Hepatocyte (in vitro differentiated cells): ENCODE measurements around the gene XAGE1A. TPM values are rescaled to one million over a fixed set of nuclear protein-coding genes. Genes with fewer than 3 reads are reported as not detected.
"Not testable (repeated sequence)": the region's sequence is repeated elsewhere in the genome, so short reads cannot be mapped to it uniquely, and the experiment has no call there.

Experiments used
- DNase-seq: peaks from one replicate; pipeline ENCODE4 v3.0.0-alpha.2; 2016; ENCODE audit warnings: low spot score
- H2AFZ ChIP-seq: fragments of 200-600 bp; sonication (generic); 2 replicates; pipeline ENCODE4 v1.6.0; 2016; ENCODE audit warnings: antibody characterized with exemption, mild to moderate bottlenecking
- H3K27ac ChIP-seq: fragments of 200-600 bp; sonication (generic); 2 replicates; pipeline ENCODE4 v1.5.1; 2016; ENCODE audit warnings: mild to moderate bottlenecking
- H3K27me3 ChIP-seq: fragments of 200-600 bp; sonication (generic); 2 replicates; pipeline ENCODE4 v1.6.1; 2016
- H3K36me3 ChIP-seq: fragments of 200-600 bp; sonication (generic); replicated peaks from 2 replicates; pipeline ENCODE4 v1.5.1; 2016; ENCODE audit warnings: low read depth; ENCODE audit not compliant: insufficient read depth
- H3K4me1 ChIP-seq: fragments of 200-600 bp; sonication (generic); 2 replicates; pipeline ENCODE4 v1.5.1; 2016; ENCODE audit warnings: mild to moderate bottlenecking, moderate library complexity; ENCODE audit not compliant: insufficient read depth
- H3K4me2 ChIP-seq: fragments of 200-600 bp; sonication (generic); 2 replicates; pipeline ENCODE4 v1.6.0; 2016
- H3K4me3 ChIP-seq: fragments of 200-600 bp; sonication (generic); 2 replicates; pipeline ENCODE4 v1.5.1; 2016; ENCODE audit warnings: mild to moderate bottlenecking
- H3K79me2 ChIP-seq: fragments of 200-600 bp; sonication (generic); 2 replicates; pipeline ENCODE4 v1.6.0; 2017; ENCODE audit warnings: mild to moderate bottlenecking
- H3K9me2 ChIP-seq: fragments of 200-600 bp; sonication (generic); replicated peaks from 2 replicates; pipeline ENCODE4 v1.6.0; 2017; ENCODE audit warnings: mild to moderate bottlenecking; ENCODE audit not compliant: insufficient read depth
- H3K9me3 ChIP-seq: fragments of 200-600 bp; sonication (generic); 2 replicates; pipeline ENCODE4 v1.5.1; 2016; ENCODE audit warnings: low read depth, mild to moderate bottlenecking
- H4K20me1 ChIP-seq: fragments of 200-600 bp; sonication (generic); 2 replicates; pipeline ENCODE4 v1.6.0; 2016; ENCODE audit warnings: mild to moderate bottlenecking; ENCODE audit not compliant: insufficient read depth, poor library complexity, severe bottlenecking
- CTCF ChIP-seq: fragments of 200-600 bp; sonication (generic); IDR thresholded peaks from 2 replicates; pipeline ENCODE4 v1.5.1; 2016; ENCODE audit warnings: antibody characterized with exemption, mild to moderate bottlenecking; ENCODE audit not compliant: poor library complexity
- EZH2 ChIP-seq: fragments of 200-600 bp; sonication (generic); IDR thresholded peaks from 2 replicates; pipeline ENCODE4 v1.6.1; 2016; ENCODE audit warnings: antibody characterized with exemption, mild to moderate bottlenecking, borderline replicate concordance
- EZH2phosphoT487 ChIP-seq: fragments of 200-600 bp; sonication (generic); IDR thresholded peaks from one replicate; pipeline ENCODE4 v1.6.1; 2018; ENCODE audit warnings: antibody characterized with exemption, mild to moderate bottlenecking, low read depth, moderate library complexity; ENCODE audit not compliant: unreplicated experiment, severe bottlenecking
- WGBS: methylation state at CpG from one replicate; pipeline ENCODE4 v1.1.6; 2016; ENCODE audit warnings: low lambda C conversion rate; ENCODE audit errors: missing lambda C conversion rate; 5-methylcytosine and 5-hydroxymethylcytosine counted together
- polyA plus RNA-seq: library from polyadenylated mRNA; unstranded; fragments of >200 nt; fragmentation: Nextera tagmentation; extraction: Ambion mirVana; gene quantifications from 2 replicates; pipeline ENCODE4 v1.2.1, GENCODE V29; 2016
- small RNA-seq: library from RNA; depleted of rRNA; stranded (forward); fragments of <200 nt; gene quantifications from one replicate; pipeline ENCODE3, GENCODE V24; 2014
- total RNA-seq: library from RNA; depleted of rRNA; stranded (reverse); fragments of >200 nt; gene quantifications from 2 replicates; pipeline ENCODE4 v1.2.3, GENCODE V29; 2014

Gene XAGE1A
- total and polyA plus RNA-seq, 2 experiments from 2014 or later = not detected

- H3K4me3 ChIP-seq = no peak overlapping the region
- no peaks in the 10 kb centered on the region for H3K9me2 ChIP-seq
Measured at GRCh38 chrX:52542311-52542710, 46.7 kb downstream of the XAGE1A start.

GRCh38 chrX:52544147-52544840 is 48.7 kb downstream of the XAGE1A start:
- WGBS = 86% methylated on average over 21 of the region's 21 CpGs
- Histone ChIP-seq H2AFZ (no peak overlapping the region), H4K20me1 (no peaks in the 10 kb centered on the region), H3K36me3 (no peaks in the 10 kb centered on the region), H3K27me3 (no peaks in the 10 kb centered on the region), H3K79me2 (no peaks in the 10 kb centered on the region), H3K4me2 (no peak overlapping the region), H3K4me1 (no peaks in the 10 kb centered on the region), H3K4me3 (no peak overlapping the region), H3K27ac (no peak overlapping the region), H3K9me2 (no peaks in the 10 kb centered on the region), H3K9me3 (no peaks in the 10 kb centered on the region)
- no peak for TF ChIP-seq EZH2phosphoT487
- no peak for TF ChIP-seq EZH2
- TF ChIP-seq CTCF = no peak
- DNase-seq = no peak

More at GRCh38 chrX:52542311-52542710, 46.7 kb downstream of the XAGE1A start:
- Histone ChIP-seq H3K9me3 (no peaks in the 10 kb centered on the region), H3K4me2 (no peak overlapping the region), H4K20me1 (no peaks in the 10 kb centered on the region), H3K79me2 (no peaks in the 10 kb centered on the region), H3K4me1 (no peaks in the 10 kb centered on the region), H2AFZ (no peak overlapping the region), H3K27me3 (no peaks in the 10 kb centered on the region), H3K36me3 (no peaks in the 10 kb centered on the region), H3K27ac (no peak overlapping the region)
- no peak for TF ChIP-seq CTCF
- no peak for TF ChIP-seq EZH2phosphoT487
- TF ChIP-seq EZH2 = no peak
- DNase-seq = no peak
- 71% methylated on average over 6 of the region's 6 CpGs for WGBS

- H3K36me3 ChIP-seq = not testable (repeated sequence)
Measured at GRCh38 chrX:52548769-52549168, 53.2 kb downstream of the XAGE1A start.

More at GRCh38 chrX:52548769-52549168, 53.2 kb downstream of the XAGE1A start:
- H2AFZ ChIP-seq, H3K27me3 ChIP-seq, DNase-seq, H3K9me3 ChIP-seq, H3K4me2 ChIP-seq, H3K27ac ChIP-seq, H3K4me3 ChIP-seq, H4K20me1 ChIP-seq, H3K4me1 ChIP-seq, H3K9me2 ChIP-seq, H3K79me2 ChIP-seq: not testable (repeated sequence)
- 65% methylated on average over 3 of the region's 3 CpGs for WGBS

Small RNAs within 50 kb of the gene (small RNA-seq; reads per million reads assigned to genes)
- gene BX510359.8 = not detected
- not detected for gene RBM22P7

Other genes starting within 250 kb of the XAGE1A start
- gene XAGE2, start 126.8 kb upstream of the XAGE1A start, total RNA-seq = 0.77 and 6.7 TPM in 2 replicates
- 5.9 and 12.7 TPM in 2 replicates for gene XAGE2, start 126.8 kb upstream of the XAGE1A start, polyA plus RNA-seq
- gene XAGE1B, start 21.3 kb downstream of the XAGE1A start, total RNA-seq = not detected in 2 replicates
- gene XAGE1B, start 21.3 kb downstream of the XAGE1A start, polyA plus RNA-seq = not detected in 2 replicates
- gene SSX7, start 159.1 kb downstream of the XAGE1A start, total RNA-seq = not detected in 2 replicates
- gene SSX7, start 159.1 kb downstream of the XAGE1A start, polyA plus RNA-seq = not detected in 2 replicates
- gene SSX2, start 211.4 kb downstream of the XAGE1A start, total RNA-seq = not detected in 2 replicates
- not detected in 2 replicates for gene SSX2, start 211.4 kb downstream of the XAGE1A start, polyA plus RNA-seq